ENCODE data around the gene MAST4. TPM values are rescaled to one million over a fixed set of nuclear protein-coding genes. Genes with fewer than 3 reads are reported as not detected.

The MAST4 gene
- total RNA-seq, 1 experiment from 2014 or later = 26.5 TPM

DNA sequence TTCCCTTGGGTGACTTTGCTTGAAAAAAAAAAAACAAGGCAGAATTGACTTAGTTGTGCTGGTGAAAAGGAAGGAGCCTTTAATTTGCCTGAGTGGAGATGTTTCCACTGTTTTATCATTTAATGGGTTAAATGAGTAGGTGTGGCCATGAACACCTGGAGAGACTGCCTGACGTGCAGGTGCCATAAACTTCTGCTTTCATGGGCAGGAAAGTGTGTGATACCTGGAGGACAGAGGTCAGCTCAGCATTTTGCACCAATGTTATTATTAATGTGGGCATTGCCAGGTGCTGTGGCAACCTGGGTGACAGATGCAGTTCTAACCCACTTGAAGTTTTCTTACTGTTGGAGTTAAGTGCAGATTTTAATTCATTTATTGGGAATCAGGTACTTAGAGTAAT, 455.0 kb downstream of the MAST4 start:
- H3K9me3 Mint-ChIP-seq (ENCODE audit: unreplicated experiment) = no peaks in the 10 kb centered on the region
- intact Hi-C loops (cut with micrococcal nuclease) = no loop called here
- no peak overlapping the region for H3K27ac Mint-ChIP-seq (ENCODE audit: low read depth, unreplicated experiment)
- ChIA-PET CTCF (interaction anchor here (0.6 to 0.7 kb wide), 3 partner anchors 46 to 242 kb away, joined by 3 to 4 read pairs (median 3); no protein-coding TSS in a partner anchor), POLR2A (interaction anchor here (0.6 to 1.9 kb wide), 5 partner anchors 8 to 51 kb away, joined by 3 to 5 read pairs (median 5); no protein-coding TSS in a partner anchor)
- BruUV-seq (replicated peaks) = no TSS peak
- peaks cover 19% of the 10 kb centered on the region for H3K4me1 Mint-ChIP-seq (ENCODE audit: insufficient read depth, unreplicated experiment)
- no peak for DNase-seq (ENCODE audit: unreplicated experiment)
- H3K27me3 Mint-ChIP-seq (ENCODE audit: insufficient read depth, unreplicated experiment) = no peaks in the 10 kb centered on the region
- peaks cover 19% of the 10 kb centered on the region for H3K36me3 Mint-ChIP-seq (ENCODE audit: insufficient read depth, unreplicated experiment)
- TF ChIP-seq, protein P1, sequence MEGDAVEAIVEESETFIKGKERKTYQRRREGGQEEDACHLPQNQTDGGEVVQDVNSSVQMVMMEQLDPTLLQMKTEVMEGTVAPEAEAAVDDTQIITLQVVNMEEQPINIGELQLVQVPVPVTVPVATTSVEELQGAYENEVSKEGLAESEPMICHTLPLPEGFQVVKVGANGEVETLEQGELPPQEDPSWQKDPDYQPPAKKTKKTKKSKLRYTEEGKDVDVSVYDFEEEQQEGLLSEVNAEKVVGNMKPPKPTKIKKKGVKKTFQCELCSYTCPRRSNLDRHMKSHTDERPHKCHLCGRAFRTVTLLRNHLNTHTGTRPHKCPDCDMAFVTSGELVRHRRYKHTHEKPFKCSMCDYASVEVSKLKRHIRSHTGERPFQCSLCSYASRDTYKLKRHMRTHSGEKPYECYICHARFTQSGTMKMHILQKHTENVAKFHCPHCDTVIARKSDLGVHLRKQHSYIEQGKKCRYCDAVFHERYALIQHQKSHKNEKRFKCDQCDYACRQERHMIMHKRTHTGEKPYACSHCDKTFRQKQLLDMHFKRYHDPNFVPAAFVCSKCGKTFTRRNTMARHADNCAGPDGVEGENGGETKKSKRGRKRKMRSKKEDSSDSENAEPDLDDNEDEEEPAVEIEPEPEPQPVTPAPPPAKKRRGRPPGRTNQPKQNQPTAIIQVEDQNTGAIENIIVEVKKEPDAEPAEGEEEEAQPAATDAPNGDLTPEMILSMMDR (IDR thresholded peaks at IDR 0.05; ENCODE audit: unreplicated experiment) = no peak
- no peak overlapping the region for H3K4me3 Mint-ChIP-seq (ENCODE audit: unreplicated experiment)

DNA sequence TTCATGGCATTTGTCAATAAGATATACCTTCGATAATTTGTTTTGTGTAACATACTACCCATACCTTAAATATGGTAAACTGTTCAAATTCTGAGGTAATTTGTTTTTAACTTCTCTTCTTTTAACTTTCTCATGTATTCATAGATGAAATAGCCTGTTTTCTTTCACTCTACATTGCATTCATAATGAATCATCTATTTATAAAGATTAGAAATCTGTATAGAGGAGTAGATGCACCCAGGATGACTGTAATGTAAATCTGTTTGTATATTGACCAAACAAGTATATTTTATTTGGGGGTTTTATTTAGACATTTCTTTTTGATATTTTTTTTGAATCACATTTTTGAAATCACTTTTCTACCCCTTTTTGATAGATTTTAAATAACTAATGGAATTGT, 455.8 kb downstream of the MAST4 start:
- Mint-ChIP-seq H3K36me3 (ENCODE audit: insufficient read depth, unreplicated experiment) (peaks cover 19% of the 10 kb centered on the region), H3K27ac (ENCODE audit: low read depth, unreplicated experiment) (no peak overlapping the region), H3K4me1 (ENCODE audit: insufficient read depth, unreplicated experiment) (peaks cover 17% of the 10 kb centered on the region), H3K9me3 (ENCODE audit: unreplicated experiment) (no peaks in the 10 kb centered on the region), H3K4me3 (ENCODE audit: unreplicated experiment) (no peak overlapping the region), H3K27me3 (ENCODE audit: insufficient read depth, unreplicated experiment) (no peaks in the 10 kb centered on the region)
- DNase-seq (ENCODE audit: unreplicated experiment) = no peak
- POLR2A ChIA-PET = interaction anchor here (1.4 kb wide), 1 partner anchor 36 kb away, joined by 5 read pairs; no protein-coding TSS in a partner anchor
- CTCF ChIA-PET = interaction anchor here (0.6 kb wide), 2 partner anchors 47 to 72 kb away, joined by 3 read pairs; no protein-coding TSS in a partner anchor
- intact Hi-C loops (cut with micrococcal nuclease) = no loop called here
- TF ChIP-seq, protein P1 (IDR thresholded peaks at IDR 0.05; ENCODE audit: unreplicated experiment) = no peak
- no TSS peak for BruUV-seq (replicated peaks)

DNA sequence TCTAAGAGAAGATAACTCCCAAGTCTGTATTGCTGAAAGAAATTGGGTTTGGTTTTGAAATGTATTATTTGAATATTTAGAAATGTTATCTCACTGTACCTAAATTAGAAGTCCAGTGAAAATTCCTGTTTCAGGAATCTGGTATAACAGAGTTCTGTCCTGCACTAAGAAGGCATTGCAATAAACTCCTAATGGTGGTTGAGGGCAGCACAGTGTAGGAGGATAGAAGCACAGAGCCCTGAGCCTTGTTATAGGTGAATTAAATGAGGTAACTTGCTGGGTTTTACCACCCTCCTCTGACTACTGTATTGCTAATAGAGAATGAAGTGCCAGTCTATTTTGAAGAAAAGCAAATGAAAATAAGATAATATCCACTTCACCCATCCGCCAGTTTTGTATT, 457.0 kb downstream of the MAST4 start:
- intact Hi-C loops (cut with micrococcal nuclease) = no loop called here
- H3K9me3 Mint-ChIP-seq (ENCODE audit: unreplicated experiment) = no peaks in the 10 kb centered on the region
- ChIA-PET CTCF (interaction anchor here (0.7 kb wide), 1 partner anchor 12 kb away, joined by 3 read pairs; no protein-coding TSS in a partner anchor), POLR2A (interaction anchor here (0.8 to 2.0 kb wide), 3 partner anchors 32 to 49 kb away, joined by 3 to 8 read pairs (median 5); no protein-coding TSS in a partner anchor)
- no TSS peak for BruUV-seq (replicated peaks)
- H3K36me3 Mint-ChIP-seq (ENCODE audit: insufficient read depth, unreplicated experiment) = peaks cover 30% of the 10 kb centered on the region
- TF ChIP-seq, protein P1 (IDR thresholded peaks at IDR 0.05; ENCODE audit: unreplicated experiment) = no peak
- no peaks in the 10 kb centered on the region for H3K27me3 Mint-ChIP-seq (ENCODE audit: insufficient read depth, unreplicated experiment)
- peaks cover 11% of the 10 kb centered on the region for H3K4me1 Mint-ChIP-seq (ENCODE audit: insufficient read depth, unreplicated experiment)
- DNase-seq (ENCODE audit: unreplicated experiment) = no peak
- H3K4me3 Mint-ChIP-seq (ENCODE audit: unreplicated experiment) = no peak overlapping the region
- H3K27ac Mint-ChIP-seq (ENCODE audit: low read depth, unreplicated experiment) = no peak overlapping the region

DNA sequence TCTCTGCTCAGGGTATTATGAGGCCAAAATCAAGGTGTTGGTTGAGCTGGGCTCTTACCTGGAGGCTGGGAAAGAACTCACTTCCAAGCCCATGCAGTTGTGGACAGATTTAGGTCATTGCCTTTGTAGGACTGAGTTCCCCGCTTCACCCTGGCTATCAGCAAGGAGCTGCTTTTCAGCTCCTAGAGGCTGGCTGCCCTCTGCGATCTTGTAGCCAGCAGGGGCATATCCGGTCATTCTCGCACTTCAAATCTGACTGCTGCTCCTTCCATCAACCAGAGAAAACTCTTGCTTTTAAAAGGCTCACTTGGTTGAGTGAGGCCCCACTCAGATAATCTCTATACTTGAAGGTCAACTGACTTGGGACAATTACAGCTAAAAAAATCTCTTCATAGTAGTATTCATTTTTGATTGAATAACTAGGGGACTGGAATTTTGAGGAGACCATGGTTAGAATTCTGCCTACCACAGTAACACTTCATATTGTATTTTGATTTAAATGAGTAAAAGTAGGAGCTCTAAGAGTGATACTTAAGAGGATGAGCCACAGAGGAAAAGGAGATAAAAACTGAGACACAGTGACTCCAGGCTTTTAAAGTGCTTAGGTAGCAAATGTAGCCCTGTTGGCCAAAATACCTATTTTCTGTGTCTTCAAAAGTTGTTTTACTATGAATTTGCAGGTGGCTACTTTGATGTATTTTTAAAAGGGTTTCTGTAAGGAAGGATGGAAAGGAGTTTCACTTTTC, 463.0 kb downstream of the MAST4 start:
- peaks cover 39% of the 10 kb centered on the region for H3K36me3 Mint-ChIP-seq (ENCODE audit: insufficient read depth, unreplicated experiment)
- peaks cover 7% of the 10 kb centered on the region for H3K9me3 Mint-ChIP-seq (ENCODE audit: unreplicated experiment)
- DNase-seq (ENCODE audit: unreplicated experiment) = no peak
- intact Hi-C loops (cut with micrococcal nuclease) = no loop called here
- H3K4me3 Mint-ChIP-seq (ENCODE audit: unreplicated experiment) = peak overlapping the region; percentile 15
- no peaks in the 10 kb centered on the region for H3K27me3 Mint-ChIP-seq (ENCODE audit: insufficient read depth, unreplicated experiment)
- peaks cover 39% of the 10 kb centered on the region for H3K4me1 Mint-ChIP-seq (ENCODE audit: insufficient read depth, unreplicated experiment)
- BruUV-seq (replicated peaks) = no TSS peak
- H3K27ac Mint-ChIP-seq (ENCODE audit: low read depth, unreplicated experiment) = peak overlapping the region; percentile 83
- CTCF ChIA-PET = interaction anchor here (0.9 to 1.4 kb wide), 4 partner anchors 9 to 73 kb away, joined by 3 to 4 read pairs (median 3); no protein-coding TSS in a partner anchor
- POLR2A ChIA-PET = interaction anchor here (0.6 to 2.7 kb wide), 15 partner anchors 8 to 230 kb away, joined by 3 to 23 read pairs (median 3); no protein-coding TSS in a partner anchor
- TF ChIP-seq, protein P1 (IDR thresholded peaks at IDR 0.05; ENCODE audit: unreplicated experiment) = no peak
